Stimulated activated CD4-positive, alpha-beta T cell treated with anti-CD3 and anti-CD28 coated beads, Interleukin-2, amount 100 ng/mL, for 4 hours (primary cell): ENCODE measurements around the gene ZNF417.
"Not testable (repeated sequence)": the region's sequence is repeated elsewhere in the genome, so short reads cannot be mapped to it uniquely, and the experiment has no call there.

Experiments used
- DNase-seq: peaks from one replicate; pipeline ENCODE4 v3.0.0-alpha.2; 2020; ENCODE audit warnings: low read depth

ZNF417 gene

GRCh38 chr19:57887195-57887941 is 29.0 kb downstream of the ZNF417 start:
- DNase-seq, result no peak

- DNase-seq, result no peak
Measured at GRCh38 chr19:57886046-57886445, 30.3 kb downstream of the ZNF417 start.

GRCh38 chr19:57873883-57874799 is 42.3 kb downstream of the ZNF417 start:
- DNase-seq, result not testable (repeated sequence)

- no peak for DNase-seq
Measured at GRCh38 chr19:57872450-57872849, 43.9 kb downstream of the ZNF417 start.

GRCh38 chr19:57870225-57870624 is 46.2 kb downstream of the ZNF417 start:
- DNase-seq, result no peak

- not testable (repeated sequence) for DNase-seq
Measured at GRCh38 chr19:57869655-57870054, 46.7 kb downstream of the ZNF417 start.

GRCh38 chr19:57867868-57868492 is 48.4 kb downstream of the ZNF417 start:
- no peak for DNase-seq
